GM10266 (cell line): Measurements from ENCODE around the gene TNS4.
"Not testable (repeated sequence)": the region's sequence is repeated elsewhere in the genome, so short reads cannot be mapped to it uniquely, and the experiment has no call there.

ENCODE experiments used
- DNase-seq: peaks from one replicate; pipeline ENCODE4 v3.0.0; 2012; ENCODE audit errors: extremely low spot score
- TF ChIP-seq, protein P1 (sequence below): IDR thresholded peaks from 2 replicates; pipeline ENCODE4 v1.5.1; 2012; ENCODE audit warnings: mild to moderate bottlenecking, low read depth; ENCODE audit not compliant: control insufficient read depth, insufficient read depth; ENCODE audit errors: missing control alignments

TNS4 gene

DNA sequence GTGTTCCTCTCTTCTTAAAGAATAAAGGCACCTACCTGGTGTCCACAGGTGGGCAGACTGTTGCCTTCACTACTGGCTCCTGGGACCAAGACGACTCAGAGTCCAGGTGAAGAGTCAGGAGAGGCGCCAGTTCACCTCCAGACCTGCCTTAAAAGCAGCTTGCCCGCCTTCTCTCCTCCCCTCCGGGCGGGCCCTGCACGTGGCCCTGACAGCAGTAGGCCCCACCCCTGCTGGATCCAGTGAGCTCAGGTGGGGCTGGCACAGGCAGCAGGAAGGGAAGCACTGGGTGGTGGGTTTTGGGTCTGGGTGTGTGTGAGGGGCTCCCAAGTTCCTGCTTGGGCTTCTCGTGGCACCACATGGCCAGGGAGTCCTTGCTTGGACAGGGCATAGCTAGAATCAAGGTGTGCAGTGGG is at the start of gene TNS4:
Gene TNS4 (minus strand): TSS at position 125 of the 413 bp plus-strand sequence. CDS start 5,198 bp downstream, outside the sequence.
- TF ChIP-seq, protein P1, sequence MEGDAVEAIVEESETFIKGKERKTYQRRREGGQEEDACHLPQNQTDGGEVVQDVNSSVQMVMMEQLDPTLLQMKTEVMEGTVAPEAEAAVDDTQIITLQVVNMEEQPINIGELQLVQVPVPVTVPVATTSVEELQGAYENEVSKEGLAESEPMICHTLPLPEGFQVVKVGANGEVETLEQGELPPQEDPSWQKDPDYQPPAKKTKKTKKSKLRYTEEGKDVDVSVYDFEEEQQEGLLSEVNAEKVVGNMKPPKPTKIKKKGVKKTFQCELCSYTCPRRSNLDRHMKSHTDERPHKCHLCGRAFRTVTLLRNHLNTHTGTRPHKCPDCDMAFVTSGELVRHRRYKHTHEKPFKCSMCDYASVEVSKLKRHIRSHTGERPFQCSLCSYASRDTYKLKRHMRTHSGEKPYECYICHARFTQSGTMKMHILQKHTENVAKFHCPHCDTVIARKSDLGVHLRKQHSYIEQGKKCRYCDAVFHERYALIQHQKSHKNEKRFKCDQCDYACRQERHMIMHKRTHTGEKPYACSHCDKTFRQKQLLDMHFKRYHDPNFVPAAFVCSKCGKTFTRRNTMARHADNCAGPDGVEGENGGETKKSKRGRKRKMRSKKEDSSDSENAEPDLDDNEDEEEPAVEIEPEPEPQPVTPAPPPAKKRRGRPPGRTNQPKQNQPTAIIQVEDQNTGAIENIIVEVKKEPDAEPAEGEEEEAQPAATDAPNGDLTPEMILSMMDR, result no peak
- no peak for DNase-seq

- TF ChIP-seq, protein P1, result no peak
- no peak for DNase-seq
Measured at GRCh38 chr17:40550608-40551007, 49.2 kb upstream of the TNS4 start.

- no peak for DNase-seq
- TF ChIP-seq, protein P1, result no peak
Measured at GRCh38 chr17:40548982-40549685, 47.7 kb upstream of the TNS4 start.

GRCh38 chr17:40548491-40548981 is 47.1 kb upstream of the TNS4 start:
- no peak for DNase-seq
- TF ChIP-seq, protein P1, result no peak

DNA sequence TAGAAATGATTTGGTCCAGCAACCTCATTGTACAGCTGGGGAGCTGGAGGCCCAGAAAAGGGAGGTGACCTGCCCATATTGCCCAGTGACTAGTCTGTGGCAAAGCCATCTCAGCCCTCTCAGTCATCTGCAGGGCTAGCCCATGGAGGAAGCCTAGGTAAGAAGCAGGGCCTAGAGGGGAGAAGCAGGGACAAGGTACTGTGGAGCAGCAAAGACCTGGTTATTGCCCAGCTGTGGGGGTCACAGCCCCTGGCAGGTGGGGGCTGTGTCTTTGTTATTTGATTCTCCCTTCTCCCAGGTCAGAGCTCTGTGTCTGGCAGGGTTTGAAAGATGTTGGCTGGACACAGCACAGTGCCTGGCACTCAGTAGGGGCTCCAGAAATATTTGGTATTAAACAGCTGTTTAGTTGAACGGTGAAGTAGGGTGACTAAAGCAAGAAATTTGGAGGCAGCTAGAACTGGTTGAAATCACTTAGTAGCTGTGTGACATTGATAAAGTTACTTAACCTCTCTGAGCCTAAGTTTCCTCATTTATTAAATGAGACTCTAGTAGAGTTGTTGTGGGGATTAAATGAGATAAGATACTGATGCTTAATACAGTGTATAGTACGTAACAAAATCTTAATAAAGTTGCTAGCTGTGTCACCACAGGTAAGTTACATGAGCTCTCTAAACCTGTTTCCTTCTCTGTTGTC is 46.5 kb upstream of the TNS4 start:
- no peak for DNase-seq
- TF ChIP-seq, protein P1, result no peak

DNA sequence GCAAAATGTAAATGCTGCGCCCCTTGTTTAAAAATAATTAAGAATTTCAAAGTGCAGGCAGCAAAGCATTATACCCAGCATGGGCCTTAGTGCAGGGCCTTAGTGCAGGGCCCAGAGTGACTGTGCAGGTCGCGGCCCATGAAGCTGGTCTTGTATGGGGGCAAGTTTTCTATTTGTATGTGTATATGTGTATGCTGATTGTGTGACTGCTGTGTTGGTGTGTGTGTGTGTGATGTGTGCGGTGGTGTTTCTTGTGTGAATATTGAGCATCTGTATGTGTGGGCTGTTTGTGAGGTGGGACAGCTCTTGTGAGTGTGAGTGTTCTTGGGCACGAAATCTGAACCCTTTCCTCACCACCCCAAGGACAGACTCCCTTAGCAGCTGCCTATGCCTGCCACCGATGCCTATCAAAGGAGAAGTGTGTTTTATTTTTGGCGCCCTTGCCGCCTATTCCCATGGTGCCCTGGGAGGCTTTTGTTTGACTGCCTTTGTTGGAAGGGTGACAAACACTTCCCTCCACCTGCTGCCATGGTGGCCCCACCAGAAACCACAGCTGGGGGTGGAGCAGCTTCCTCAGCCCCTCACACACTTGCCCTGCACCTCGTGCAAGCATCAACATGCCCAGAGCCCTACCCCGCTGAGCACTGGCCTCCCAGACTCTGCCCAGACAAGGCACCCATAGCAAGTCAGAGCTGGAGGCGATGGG is 45.8 kb upstream of the TNS4 start:
- TF ChIP-seq, protein P1, result no peak
- DNase-seq, result no peak

GRCh38 chr17:40546497-40546896 is 45.1 kb upstream of the TNS4 start:
- DNase-seq, result not testable (repeated sequence)
